Measurements from ENCODE around the gene SPDL1. TPM values are rescaled to one million over a fixed set of nuclear protein-coding genes. Genes with fewer than 3 reads are reported as not detected.

Gene SPDL1
- total RNA-seq, 1 donor from 2014 or later = 5.5 TPM

DNA sequence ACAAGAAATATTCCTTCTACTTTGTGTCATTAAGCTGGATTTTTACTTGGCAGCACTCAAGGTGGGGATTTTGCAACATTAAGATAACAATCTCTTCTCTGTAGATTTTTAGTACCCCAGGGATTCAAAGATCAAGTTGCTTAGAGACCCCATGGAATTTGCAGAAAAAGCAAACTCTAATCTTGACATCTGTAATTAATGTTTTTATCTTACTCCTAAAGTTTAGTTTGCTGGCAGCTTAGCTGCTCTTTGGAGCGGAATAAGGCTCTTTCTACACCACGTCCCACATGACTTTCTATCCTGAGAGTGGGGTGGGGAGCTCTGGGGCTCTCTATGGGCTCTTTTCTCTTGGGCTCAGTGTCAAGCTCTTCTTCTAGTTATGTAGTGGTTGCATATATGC, 21.7 kb upstream of the SPDL1 start:
- H3K9me3 ChIP-seq = no peaks in the 10 kb centered on the region
- no peak overlapping the region for H3K27ac ChIP-seq
- no peak for DNase-seq (ENCODE audit: low spot score in 2 of 2)
- TF ChIP-seq, protein P1, sequence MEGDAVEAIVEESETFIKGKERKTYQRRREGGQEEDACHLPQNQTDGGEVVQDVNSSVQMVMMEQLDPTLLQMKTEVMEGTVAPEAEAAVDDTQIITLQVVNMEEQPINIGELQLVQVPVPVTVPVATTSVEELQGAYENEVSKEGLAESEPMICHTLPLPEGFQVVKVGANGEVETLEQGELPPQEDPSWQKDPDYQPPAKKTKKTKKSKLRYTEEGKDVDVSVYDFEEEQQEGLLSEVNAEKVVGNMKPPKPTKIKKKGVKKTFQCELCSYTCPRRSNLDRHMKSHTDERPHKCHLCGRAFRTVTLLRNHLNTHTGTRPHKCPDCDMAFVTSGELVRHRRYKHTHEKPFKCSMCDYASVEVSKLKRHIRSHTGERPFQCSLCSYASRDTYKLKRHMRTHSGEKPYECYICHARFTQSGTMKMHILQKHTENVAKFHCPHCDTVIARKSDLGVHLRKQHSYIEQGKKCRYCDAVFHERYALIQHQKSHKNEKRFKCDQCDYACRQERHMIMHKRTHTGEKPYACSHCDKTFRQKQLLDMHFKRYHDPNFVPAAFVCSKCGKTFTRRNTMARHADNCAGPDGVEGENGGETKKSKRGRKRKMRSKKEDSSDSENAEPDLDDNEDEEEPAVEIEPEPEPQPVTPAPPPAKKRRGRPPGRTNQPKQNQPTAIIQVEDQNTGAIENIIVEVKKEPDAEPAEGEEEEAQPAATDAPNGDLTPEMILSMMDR (IDR thresholded peaks at IDR 0.05) = no peak
- H3K36me3 ChIP-seq = no peaks in the 10 kb centered on the region
- H3K27me3 ChIP-seq = no peaks in the 10 kb centered on the region
- no peaks in the 10 kb centered on the region for H3K4me1 ChIP-seq
- H3K4me3 ChIP-seq = no peak overlapping the region
- intact Hi-C loops (cut with DNase I) = no loop called here

DNA sequence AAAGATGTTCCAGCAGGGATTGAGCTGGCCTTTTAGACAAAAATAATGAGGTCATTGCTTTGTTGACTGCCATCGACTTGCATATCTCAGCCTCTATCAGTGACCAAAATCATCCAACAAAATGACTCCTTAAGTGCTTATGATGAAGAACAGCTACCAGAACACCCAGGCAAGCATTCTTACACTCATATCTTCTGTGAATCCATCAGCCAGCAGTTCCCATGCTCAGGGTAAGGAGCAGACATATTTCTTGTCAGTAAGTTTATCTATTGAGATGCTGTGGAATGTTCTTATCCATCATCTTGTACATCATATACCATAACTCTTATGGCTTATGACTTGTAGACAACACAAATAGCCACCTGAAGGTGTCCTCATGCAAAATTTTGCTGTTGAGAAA, 20.2 kb upstream of the SPDL1 start:
- Histone ChIP-seq H3K9me3 (no peaks in the 10 kb centered on the region), H3K4me1 (no peaks in the 10 kb centered on the region), H3K27ac (no peak overlapping the region), H3K4me3 (no peak overlapping the region), H3K36me3 (no peaks in the 10 kb centered on the region), H3K27me3 (no peaks in the 10 kb centered on the region)
- no peak for DNase-seq (ENCODE audit: low spot score in 2 of 2)
- intact Hi-C loops (cut with DNase I) = no loop called here
- TF ChIP-seq, protein P1 (IDR thresholded peaks at IDR 0.05) = no peak

DNA sequence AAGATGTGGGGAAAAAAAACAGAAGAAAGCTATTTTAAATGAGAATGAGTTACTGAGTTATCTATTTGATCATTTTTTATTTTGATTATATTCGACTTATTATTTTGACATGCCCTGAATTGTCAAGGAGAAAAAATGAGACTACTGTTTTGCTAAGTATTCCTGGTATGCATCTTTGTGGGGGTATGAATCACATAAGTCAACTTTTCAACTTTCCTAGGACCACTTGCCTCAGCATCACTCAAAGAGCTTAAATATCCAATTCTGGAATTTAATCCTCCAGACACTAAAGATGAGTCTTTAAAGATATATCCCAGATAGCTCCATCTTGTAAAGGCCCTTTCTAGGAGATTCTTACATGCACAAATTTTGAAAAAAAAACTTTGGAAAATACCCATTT, 17.4 kb upstream of the SPDL1 start:
- no peaks in the 10 kb centered on the region for H3K4me1 ChIP-seq
- no peaks in the 10 kb centered on the region for H3K27me3 ChIP-seq
- no peak for DNase-seq (ENCODE audit: low spot score in 2 of 2)
- no peak overlapping the region for H3K27ac ChIP-seq
- TF ChIP-seq, protein P1 (IDR thresholded peaks at IDR 0.05) = no peak
- no peak overlapping the region for H3K4me3 ChIP-seq
- no peaks in the 10 kb centered on the region for H3K36me3 ChIP-seq
- intact Hi-C loops (cut with DNase I) = no loop called here
- H3K9me3 ChIP-seq = no peaks in the 10 kb centered on the region

- intact Hi-C loops (cut with DNase I) = no loop called here
- Histone ChIP-seq H3K36me3 (no peaks in the 10 kb centered on the region), H3K27me3 (no peaks in the 10 kb centered on the region), H3K4me1 (no peaks in the 10 kb centered on the region), H3K27ac (no peak overlapping the region), H3K4me3 (no peak overlapping the region), H3K9me3 (no peaks in the 10 kb centered on the region)
- TF ChIP-seq, protein P1 (IDR thresholded peaks at IDR 0.05) = no peak
- DNase-seq (ENCODE audit: low spot score in 2 of 2) = no peak
Observed at GRCh38 chr5:169567079-169567478, 16.5 kb upstream of the SPDL1 start.

DNA sequence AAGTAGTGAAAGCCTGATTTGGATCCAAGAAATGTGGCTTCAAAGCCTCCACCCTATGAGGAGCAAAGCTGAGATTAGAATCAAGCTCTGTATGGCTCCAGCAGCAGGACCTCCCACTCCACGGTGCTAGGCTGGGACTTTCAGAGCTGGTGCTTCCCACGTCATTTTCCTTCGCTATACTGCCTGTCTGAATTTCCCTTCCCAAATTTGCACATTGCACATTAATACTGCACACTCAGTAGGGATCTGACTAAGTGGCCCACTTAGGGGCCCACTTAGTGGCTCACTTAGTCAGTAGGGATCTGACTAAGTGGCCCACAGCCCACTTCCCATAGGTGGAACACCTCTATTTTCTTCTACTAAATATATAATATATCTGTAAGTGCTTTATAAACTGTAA, 14.1 kb upstream of the SPDL1 start:
- H3K27me3 ChIP-seq = no peaks in the 10 kb centered on the region
- TF ChIP-seq, protein P1 (IDR thresholded peaks at IDR 0.05) = no peak

GRCh38 chr5:169571355-169571754, 12.2 kb upstream of the SPDL1 start:
- Histone ChIP-seq H3K4me3 (no peak overlapping the region), H3K4me1 (no peaks in the 10 kb centered on the region), H3K36me3 (no peaks in the 10 kb centered on the region), H3K27ac (no peak overlapping the region), H3K27me3 (no peaks in the 10 kb centered on the region), H3K9me3 (no peaks in the 10 kb centered on the region)
- intact Hi-C loops (cut with DNase I) = no loop called here
- DNase-seq (ENCODE audit: low spot score in 2 of 2) = no peak
- TF ChIP-seq, protein P1 (IDR thresholded peaks at IDR 0.05) = no peak

More for the DNA sequence above, 14.1 kb upstream of the SPDL1 start:
- no peaks in the 10 kb centered on the region for H3K36me3 ChIP-seq
- H3K4me3 ChIP-seq = no peak overlapping the region
- no peaks in the 10 kb centered on the region for H3K9me3 ChIP-seq
- no peak for DNase-seq (ENCODE audit: low spot score in 2 of 2)
- intact Hi-C loops (cut with DNase I) = no loop called here
- H3K27ac ChIP-seq = no peak overlapping the region
- H3K4me1 ChIP-seq = no peaks in the 10 kb centered on the region
